Measurements from ENCODE around the gene ZSCAN12.

DNA sequence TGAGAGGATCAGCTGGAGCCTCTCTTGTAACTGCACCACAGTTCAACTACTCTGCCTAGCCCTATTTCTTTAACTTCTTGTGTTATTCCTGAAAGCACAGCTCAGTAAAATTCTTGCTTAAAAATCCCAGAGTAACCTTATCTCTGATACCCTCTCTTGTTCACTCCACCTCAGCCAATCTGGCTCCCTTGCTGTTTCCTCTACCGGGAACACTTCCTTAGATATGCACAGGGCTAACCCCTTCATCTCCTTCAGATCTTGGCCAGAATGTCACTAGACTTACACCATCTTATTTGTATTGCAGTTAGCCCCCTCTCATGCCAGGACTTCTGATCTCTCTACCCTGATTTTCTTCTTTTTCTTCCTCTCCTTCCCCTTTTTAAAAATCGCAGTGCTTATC, 52.4 kb downstream of the ZSCAN12 start:
- TF ChIP-seq, protein P1, sequence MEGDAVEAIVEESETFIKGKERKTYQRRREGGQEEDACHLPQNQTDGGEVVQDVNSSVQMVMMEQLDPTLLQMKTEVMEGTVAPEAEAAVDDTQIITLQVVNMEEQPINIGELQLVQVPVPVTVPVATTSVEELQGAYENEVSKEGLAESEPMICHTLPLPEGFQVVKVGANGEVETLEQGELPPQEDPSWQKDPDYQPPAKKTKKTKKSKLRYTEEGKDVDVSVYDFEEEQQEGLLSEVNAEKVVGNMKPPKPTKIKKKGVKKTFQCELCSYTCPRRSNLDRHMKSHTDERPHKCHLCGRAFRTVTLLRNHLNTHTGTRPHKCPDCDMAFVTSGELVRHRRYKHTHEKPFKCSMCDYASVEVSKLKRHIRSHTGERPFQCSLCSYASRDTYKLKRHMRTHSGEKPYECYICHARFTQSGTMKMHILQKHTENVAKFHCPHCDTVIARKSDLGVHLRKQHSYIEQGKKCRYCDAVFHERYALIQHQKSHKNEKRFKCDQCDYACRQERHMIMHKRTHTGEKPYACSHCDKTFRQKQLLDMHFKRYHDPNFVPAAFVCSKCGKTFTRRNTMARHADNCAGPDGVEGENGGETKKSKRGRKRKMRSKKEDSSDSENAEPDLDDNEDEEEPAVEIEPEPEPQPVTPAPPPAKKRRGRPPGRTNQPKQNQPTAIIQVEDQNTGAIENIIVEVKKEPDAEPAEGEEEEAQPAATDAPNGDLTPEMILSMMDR (IDR thresholded peaks at IDR 0.05) = no peak
- TF ChIP-seq POLR2A (IDR thresholded peaks at IDR 0.05) = no peak

Measured in body of pancreas (tissue), 4 donors.